Measurements from ENCODE around the gene GCG. TPM values are rescaled to one million over a fixed set of nuclear protein-coding genes. Genes with fewer than 3 reads are reported as not detected.

GCG gene
- total RNA-seq, 1 donor = not detected

DNA sequence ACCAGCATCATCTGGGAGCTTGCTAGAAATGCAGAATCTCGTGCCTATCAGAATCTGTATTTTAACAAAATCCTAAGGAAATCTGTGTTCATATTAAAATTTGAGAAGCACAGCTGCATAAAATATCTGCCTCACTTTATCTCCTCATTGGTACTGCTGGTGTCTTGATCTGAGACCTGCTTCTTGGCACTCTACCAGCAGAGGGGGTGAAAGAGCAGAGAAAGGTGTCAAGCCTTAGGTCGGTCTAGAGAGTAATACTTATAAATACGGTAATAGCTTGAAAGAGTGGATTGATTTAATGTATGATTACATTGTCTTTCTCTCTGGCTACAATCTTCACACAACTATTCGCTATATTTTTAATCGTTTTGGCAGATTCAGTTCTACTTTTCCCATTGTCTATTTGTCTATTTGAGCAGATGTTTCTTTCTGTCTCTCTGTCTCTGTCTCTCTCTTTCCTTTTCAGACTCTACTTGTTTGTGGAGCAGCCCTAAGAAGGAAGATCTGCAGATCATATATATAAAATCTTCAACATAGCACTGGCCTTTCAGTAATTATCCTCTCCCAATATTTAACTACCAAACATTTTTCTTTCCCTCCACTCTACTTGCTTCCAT, 1.7 kb upstream of the GCG start:
- DNase-seq (ENCODE audit: low read depth in 2 of 3, low spot score in 2 of 3) = peak; percentile 21 to 83 (median 59)

DNA sequence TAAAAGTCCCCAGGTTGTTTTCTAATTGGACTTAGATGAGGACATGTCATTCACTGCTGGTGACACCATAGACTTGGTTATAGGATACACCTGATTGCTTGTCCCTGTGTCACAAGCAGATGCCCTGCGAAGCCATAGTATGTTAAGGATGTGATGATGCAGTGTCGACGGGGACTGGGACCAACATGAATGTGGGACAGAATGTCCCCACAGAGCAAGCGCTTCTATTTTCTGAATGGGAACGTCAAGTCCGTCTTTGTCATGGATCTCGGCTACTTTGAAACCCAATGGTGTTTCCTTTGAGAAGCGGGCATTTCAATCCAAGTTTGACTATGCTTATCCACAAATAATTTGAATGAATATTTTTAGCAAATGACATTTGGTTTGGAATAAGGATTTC, 2.1 kb downstream of the GCG start:
- DNase-seq (ENCODE audit: low read depth in 2 of 3, low spot score in 2 of 3) = no peak

DNA sequence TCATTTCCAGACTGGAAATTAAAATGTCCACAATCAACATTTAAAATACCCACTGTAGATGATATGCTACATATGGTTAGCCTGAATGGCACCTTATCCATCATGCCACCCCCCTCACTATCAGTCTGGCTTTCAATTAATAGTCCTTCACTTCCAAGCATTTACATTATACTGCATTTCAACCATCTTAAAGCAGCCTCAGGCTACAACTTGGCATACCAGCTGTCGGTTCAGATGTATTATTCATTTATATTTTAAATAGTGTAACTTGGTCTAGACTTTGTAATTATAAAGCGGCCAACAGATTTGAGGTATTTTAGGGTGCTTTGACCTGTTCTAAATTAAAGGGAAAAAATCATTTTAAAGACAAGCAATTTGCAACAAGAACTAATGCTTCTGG, 2.6 kb downstream of the GCG start:
- DNase-seq (ENCODE audit: low read depth in 2 of 3, low spot score in 2 of 3) = no peak

DNA sequence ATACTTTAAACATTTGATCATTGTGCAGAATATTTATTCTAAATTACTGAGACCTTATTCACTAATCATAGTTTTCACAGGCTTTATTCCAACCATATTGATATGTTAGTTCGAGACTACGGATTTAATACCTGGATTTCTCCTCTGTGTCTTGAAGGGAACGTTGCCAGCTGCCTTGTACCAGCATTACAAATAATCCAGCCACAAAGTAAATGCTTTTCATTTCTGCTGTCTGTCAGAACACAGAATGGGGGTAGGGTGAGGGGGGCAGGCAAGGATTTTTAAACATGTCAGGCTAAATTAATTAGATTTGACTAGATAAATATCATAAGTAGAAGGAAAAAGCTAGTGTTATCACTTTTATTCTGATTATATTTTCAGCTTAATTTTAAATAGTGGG, 3.1 kb downstream of the GCG start:
- DNase-seq (ENCODE audit: low read depth in 2 of 3, low spot score in 2 of 3) = no peak

DNA sequence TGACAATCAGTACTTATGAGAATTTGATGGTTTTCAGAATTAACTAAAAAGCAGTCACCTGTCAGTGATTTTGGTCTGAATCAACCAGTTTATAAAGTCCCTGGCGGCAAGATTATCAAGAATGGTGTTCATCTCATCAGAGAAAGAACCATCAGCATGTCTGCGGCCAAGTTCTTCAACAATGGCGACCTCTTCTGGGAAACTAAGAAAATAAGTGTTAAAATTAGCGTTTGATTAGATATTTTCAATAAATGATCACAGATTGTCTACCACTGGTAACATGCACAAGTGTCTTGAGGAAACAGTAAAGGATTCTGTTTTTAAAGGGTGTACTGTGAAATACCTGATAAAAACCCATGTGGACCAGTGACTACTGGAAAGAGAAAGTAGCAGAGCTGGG, 8.1 kb downstream of the GCG start:
- DNase-seq (ENCODE audit: low read depth in 2 of 3, low spot score in 2 of 3) = no peak

DNA sequence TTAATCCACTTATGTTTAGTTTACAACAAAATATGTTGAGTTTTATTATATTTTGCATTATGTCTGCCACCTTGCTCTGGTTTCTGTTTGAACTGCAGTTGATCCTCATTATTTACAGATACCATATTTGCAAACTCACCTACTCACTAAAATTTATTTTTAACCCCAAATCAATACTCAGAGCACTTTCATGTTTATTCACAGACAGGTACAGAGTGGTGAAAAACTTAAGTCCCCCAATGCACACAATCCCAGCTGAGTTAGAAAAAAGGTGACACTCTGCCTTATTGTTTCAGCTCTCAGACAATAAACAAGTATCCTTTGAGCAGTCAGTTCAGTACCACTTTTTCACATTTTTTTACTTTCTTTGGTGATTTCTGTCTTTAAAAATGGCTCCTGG, 13.7 kb downstream of the GCG start:
- no peak for DNase-seq (ENCODE audit: low read depth in 2 of 3, low spot score in 2 of 3)

DNA sequence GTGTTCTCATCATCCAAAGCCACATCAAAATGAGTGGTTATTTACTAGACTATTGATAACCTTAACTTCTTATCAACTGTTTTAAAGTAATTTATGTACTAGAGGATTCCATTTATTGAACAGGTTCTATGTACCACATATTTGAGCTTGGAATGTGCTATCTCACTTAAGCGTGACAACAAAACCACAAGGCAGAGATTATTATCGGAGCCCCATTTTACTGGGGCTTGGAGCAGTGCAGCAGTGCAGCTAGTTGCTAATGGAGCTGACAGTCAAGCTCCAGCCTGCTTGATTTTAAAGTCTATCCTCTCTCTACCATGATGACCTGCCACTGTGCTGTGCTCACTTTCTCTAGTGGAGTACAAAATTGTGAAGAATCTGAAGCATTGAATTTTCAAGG, 24.6 kb downstream of the GCG start:
- DNase-seq (ENCODE audit: low read depth in 2 of 3, low spot score in 2 of 3) = peak in 1 of 3 donors; percentile 34

DNA sequence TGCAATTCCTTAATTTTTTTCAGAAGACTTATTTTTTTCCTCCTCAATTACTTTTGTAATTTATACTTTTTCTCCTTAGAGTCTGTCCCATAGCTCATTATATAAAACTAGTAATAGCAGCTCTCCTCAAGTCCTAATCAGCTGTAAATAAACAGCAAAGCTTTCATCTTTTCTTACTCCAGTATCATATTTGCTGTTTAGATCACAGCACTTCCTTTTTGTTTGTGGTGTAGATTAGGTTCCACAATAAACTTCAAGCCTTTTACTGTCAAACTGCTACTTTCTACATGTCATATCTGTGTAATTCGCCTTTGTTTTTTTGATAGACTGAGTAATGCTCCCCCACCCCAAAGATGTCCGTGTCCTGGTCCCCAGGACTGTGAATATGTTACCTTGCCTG, 25.5 kb downstream of the GCG start:
- peak in 1 of 3 donors; percentile 38 for DNase-seq (ENCODE audit: low read depth in 2 of 3, low spot score in 2 of 3)

DNA sequence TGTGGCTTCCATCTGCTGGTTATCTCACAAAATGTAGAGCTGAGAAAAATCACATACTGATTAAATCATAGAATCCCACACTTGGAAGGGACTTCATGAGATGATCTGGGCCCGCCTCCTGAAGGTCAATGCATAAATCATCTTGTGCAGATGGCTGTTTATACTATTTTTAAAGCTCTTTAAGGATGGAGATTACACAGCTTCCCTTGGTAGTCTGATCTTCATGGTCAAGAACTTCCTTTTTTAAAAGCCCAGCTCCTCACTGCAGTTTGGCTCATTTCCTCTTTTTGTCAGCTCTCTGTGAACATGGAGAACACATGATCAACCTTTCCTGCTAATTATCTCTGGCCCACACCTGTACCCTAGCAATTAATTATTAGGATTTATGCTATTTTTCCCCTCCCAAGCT, 25.9 kb downstream of the GCG start:
- DNase-seq (ENCODE audit: low read depth in 2 of 3, low spot score in 2 of 3) = peak in 2 of 3 donors; percentile 64 to 81

DNA sequence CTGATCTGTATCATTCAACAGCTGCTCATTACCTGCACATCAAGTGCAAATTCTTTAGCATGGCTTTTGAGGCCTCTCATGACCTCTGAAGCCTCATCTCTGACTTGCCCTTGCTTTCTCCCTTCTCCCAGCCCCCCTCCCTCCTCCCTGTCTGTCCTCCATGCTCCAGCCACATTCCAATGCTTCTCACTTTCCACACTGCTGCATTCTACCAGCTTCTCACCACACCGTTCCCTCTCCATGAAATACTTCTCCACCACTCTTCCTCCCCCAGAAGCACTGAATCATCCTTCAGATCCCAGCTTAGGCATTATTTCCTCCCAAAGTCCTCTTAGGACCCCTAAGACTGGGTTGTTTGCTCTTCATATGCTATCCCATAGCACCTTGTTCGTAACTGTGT, 26.9 kb downstream of the GCG start:
- DNase-seq (ENCODE audit: low read depth in 2 of 3, low spot score in 2 of 3) = no peak

DNA sequence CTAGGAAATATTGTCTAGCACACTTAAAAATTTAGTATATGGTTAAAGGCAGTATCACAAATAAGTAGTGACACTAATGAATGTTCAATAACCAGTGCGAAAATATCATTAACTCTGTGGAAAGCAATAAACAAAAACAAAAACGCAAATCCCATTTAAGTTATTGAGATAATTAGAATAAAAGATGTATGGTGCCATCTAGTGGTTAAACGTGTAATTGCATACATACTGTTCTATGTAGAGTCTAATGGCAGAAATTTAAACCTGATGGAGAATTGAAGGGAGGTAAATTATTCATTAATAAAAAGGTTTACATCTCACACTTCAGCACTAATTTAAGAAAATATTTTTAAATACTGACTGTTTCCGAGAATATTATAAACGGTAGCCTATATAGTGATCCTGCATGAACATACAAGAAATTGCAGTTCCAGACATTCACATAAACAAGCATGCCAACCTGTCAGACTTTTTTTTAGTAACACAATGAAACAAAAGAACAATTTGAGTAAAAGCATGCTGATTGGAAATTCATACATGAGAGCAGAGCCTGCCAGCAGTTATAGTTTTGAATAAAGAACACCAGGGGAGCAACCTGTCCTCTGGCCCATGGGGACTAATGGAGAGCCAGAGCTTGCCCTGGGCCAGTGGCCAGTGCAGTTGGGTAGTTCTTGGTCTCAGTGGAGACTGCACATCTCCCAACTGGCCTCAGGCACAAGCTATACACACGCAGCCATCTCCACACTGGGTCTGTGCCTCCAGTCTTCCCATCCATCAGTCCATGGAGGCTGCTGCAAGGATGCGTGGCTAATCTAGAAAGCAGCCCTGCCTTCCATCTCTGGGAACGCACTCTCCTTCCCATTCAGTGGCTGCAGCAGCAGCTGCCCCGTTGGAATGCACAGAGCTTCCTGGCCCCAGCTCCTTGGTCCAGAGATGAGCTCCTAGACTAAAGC, 28.0 kb downstream of the GCG start:
- peak; percentile 44 to 84 (median 49) for DNase-seq (ENCODE audit: low read depth in 2 of 3, low spot score in 2 of 3)

DNA sequence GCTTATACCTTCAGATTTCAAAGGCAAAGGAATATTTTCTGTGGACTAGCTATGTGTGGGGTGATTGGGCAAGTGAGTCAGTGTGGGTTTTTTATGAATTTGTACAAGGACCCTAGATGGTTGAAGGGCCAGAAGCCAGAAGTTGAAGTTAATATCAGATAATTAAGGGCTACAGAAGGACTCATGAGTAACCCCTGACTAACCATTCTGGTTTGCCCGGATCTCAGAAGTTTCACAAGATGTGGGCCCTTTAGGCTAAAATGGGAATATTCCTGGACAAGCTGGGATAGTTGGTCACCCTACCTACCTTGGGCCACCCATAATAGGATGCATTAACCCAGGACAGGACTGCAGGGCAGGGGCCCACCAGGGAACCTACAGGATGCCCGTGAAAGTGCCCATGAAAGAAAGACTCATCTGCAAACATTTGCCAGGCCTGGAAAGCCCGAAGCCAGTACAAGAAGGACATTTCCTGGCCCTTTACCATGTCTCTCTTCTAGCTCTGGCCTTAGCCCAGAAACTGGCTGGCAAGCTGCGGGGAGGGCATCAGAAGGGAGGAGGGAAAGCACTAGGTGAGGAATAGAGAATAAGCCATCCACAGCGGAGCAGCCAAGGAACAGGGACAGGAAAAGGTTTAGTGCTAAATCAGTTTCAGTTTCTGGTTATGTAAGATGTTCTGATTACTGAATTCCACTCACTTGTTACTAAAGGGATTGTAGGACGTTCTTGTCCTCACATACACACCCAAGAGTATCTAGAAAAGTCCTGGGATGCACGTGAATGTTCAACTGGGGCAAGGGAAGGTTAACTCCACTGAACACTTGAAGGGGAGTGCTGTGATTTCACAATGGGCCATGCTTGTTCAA, 33.6 kb downstream of the GCG start:
- no peak for DNase-seq (ENCODE audit: low read depth in 2 of 3, low spot score in 2 of 3)

DNA sequence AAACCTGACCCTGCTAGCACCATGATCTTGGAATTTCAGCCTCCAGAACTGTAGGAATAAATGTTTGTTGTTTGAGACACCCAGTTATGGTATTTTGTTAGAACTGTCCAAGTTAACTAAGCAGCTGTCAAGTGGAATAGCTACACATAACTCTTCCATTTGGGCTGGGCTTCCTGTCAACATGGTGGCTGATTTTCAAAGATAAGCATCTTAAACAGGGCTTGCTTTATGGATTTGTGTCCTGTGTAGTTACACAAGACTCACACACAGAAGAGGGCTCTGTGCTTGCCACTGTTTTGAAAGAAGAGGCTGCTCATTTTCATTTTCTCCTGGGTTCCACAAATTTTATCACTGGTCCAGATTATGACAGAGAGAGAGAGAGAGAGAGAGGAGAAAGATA, 35.7 kb downstream of the GCG start:
- no peak for DNase-seq (ENCODE audit: low read depth in 2 of 3, low spot score in 2 of 3)

DNA sequence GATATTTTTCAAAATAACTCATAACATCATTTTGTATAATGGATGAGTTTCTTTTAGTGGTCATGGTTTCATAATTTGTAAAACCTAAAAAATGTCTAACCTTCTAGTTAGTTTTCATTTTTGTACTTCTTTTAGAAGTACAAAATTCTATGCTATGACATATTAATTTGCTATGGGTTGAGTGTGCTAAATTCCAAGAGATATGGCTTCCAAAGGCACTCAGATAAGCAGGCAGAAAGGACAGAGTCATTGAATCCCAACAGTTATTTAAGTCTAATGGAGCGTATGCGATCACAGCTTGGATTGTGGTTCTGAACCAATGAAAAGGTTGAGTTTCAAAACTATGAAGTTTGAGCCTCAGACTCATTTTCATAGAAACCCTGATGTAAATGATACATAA, 37.0 kb downstream of the GCG start:
- DNase-seq (ENCODE audit: low read depth in 2 of 3, low spot score in 2 of 3) = no peak

DNA sequence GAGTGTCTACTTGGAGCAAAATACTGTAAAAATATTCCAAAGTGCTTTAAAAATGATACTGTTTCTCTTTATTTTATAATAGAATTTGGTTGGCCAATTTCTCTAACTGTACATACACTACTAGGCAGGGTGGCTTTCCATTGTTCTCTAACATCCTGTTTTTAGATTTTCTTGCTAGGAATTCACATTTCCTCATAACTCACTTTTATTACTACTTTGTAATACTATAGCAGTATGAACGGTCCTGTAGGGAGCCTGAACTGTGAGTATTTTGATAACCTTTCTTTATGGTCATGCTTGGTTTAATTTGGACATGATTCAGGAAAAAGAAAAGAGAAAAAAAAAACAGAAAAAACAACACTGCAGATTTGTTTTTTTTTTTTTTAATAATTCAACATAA, 37.8 kb downstream of the GCG start:
- no peak for DNase-seq (ENCODE audit: low read depth in 2 of 3, low spot score in 2 of 3)

DNA sequence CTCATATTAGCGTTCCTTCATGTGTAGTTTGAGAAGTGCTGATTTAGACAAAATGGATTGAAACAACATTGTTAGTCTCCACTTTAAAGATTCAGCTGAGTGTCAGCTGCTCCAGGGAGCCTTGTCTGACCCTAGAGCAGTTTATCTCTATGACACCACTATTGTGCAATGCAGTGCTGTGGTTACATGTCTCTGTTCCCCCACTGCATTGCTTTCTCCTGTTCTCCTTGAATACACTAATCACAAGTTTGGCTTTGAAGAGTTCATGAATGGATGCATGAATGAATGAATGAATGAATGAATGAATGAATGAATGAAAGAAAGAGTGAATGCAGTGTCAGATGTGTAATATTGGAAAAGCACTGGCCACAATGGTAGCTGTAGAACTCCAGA, 38.3 kb downstream of the GCG start:
- DNase-seq (ENCODE audit: low read depth in 2 of 3, low spot score in 2 of 3) = peak in 1 of 3 donors; percentile 21

DNA sequence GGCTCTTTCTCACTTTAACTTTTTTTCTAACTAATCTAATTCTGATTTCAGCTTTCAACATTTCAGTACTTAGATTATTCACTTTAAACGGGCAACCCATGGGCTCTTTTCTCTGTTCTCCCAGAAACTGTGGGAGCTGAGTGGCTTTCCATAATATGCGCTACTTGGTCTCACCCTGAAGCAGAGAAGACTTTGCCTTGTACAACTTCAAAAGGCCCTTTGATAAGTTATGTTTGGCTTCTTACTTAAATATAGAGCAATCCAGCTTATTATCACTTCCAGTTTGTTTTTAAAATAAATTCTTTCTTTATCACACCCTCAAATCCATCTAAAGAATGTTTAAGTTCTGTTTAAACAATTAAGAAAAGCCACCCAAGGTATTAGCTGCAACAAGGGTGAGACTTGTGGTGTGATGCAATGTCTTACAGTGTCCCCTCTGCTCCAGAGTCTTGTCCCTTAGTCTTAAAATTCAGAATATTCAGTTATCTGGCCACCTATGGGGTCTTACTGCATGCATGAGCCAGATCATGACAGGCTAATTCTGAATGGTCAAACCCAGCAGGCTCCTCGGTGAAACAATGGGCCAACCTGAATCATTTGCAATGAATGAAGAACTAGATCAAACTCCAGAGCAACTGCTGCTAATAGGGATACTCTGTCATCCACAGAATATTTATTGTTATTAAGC, 38.8 kb downstream of the GCG start:
- DNase-seq (ENCODE audit: low read depth in 2 of 3, low spot score in 2 of 3) = no peak

DNA sequence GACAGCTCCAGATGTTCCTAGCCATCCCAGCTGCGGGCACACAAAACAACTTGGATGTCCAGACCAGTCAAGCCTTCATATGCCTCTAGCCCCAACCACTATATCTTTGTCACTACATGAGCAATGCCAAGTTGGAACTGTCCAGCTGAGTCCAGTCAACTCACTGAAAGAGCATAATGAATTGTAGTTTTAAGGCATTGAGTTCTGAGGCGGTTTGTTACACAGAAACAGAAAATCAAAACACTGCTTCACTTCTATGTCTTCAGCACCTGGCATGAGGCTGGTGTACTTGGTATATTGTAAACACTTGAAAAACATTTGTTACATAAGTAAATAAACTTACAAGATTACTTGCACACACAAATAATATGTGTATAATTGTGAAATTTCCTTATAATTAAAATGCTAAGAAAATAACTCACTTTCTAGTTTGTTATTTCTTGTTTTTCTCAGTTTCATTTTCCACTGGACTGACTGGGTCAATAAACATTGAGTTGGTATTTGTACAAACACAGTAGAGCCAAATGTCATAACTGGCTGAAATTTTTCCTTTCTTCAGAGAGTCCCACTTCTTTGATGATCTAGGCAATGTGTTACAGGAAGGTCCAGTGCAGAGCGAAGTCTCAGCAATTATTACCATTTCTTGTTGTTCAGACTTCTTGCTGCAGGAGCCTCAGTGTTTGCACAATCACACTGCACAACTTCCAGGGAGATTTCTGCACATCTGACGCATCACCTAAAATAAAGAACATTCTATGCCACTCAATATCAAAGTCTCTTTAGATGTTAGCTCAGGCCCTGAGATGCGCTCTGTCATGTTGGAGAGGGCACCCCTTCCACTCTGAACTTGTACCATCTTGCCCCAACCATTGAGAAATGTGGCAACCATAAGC, 39.8 kb downstream of the GCG start:
- no peak for DNase-seq (ENCODE audit: low read depth in 2 of 3, low spot score in 2 of 3)

DNA sequence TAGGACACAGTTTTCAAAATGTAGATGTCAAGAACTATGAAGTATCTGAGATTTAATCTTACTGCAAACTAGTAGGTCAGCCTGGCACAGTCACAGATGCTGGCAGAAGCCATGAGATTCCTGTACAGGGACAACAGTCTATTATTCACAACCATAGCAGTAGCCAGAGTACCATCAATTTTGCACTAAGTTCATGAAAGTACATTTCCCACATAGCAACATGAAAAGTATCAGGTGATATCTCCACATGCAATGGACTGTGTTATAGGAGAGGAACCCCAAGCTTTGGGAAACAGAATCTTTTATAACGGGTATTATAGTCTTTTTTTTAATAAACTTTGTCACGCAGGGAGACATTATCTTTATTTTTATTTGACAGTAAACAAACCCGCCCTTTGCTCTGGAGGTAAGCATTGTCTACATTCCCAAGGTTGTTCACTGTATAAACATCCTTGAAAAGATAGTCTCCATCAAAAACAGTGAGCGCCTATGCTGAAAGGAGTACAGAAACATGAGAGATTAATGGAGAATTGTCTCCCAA, 44.6 kb downstream of the GCG start:
- DNase-seq (ENCODE audit: low read depth in 2 of 3, low spot score in 2 of 3) = no peak
